Occipital lobe (tissue), 2 donors: ENCODE data around the gene TMEM86B. TPM values are rescaled to one million over a fixed set of nuclear protein-coding genes. Genes with fewer than 3 reads are reported as not detected.
"Not testable (repeated sequence)": the region's sequence is repeated elsewhere in the genome, so short reads cannot be mapped to it uniquely, and the experiment has no call there.

Source experiments
- DNase-seq: peaks from one replicate; lab custom pipeline; 2025; lab: John Stamatoyannopoulos, UW
- total RNA-seq: library from RNA; depleted of rRNA; stranded (reverse); fragments of >200 nt; gene quantifications from one replicate; pipeline ENCODE4 v1.2.3, GENCODE V29; 2014

Gene TMEM86B
- total RNA-seq, 1 donor from 2014 or later: 0.78 TPM

DNA sequence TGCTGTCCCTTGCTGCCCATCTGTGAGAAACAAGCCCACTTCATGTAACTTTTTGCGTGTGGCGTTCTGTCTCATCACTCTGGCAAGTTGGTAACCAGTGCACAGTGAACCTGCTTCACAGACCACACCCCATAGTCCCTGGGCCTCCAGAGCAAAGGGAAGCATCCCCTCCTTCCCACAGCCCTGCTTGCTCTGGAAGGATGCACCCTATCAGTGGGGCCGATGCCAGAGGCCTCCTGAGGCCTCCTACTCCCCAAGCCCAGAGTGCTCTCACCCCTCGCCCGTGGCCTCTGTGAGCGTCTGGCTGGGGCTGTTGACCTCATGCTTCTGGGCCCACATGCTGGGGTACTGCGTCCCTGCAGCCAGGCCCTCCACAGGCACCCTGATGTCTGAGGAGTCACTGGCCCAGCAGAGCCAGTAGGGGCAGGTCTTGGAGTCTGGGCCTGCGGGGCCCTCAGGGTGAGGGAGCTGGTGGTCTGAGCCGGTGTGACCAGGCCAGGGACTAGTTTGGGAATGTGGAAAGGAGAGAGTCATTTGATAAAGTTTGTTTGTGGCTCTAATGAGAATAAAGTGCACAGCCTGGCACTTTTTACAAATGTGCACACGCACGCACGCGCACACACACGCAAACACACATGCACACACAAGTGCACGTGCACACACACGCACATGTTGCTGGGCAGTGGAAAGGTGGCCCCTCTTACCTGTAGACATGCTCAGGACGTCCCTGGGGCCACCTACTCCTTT lies 5.1 kb downstream of the TMEM86B start:
- no peak for DNase-seq

DNA sequence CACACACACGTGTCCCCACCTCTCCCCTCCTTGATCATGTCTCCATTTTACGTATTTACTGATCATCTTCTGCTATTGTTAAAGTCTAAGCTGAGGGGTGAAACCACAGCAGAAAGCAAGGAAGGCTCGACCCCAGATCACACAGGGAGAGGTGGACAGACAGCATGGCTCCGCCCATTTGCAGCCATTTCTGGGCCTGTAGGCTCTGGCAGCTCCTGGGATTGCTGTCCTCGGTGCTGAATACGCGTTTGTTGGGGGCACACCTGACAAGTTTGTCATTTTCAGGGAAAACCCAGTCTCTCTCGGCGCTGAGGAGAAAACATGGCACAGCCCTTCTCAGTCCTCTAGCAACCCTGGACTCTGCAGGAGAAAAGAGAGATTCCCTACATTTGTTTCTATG lies 8.0 kb downstream of the TMEM86B start:
- no peak for DNase-seq

DNA sequence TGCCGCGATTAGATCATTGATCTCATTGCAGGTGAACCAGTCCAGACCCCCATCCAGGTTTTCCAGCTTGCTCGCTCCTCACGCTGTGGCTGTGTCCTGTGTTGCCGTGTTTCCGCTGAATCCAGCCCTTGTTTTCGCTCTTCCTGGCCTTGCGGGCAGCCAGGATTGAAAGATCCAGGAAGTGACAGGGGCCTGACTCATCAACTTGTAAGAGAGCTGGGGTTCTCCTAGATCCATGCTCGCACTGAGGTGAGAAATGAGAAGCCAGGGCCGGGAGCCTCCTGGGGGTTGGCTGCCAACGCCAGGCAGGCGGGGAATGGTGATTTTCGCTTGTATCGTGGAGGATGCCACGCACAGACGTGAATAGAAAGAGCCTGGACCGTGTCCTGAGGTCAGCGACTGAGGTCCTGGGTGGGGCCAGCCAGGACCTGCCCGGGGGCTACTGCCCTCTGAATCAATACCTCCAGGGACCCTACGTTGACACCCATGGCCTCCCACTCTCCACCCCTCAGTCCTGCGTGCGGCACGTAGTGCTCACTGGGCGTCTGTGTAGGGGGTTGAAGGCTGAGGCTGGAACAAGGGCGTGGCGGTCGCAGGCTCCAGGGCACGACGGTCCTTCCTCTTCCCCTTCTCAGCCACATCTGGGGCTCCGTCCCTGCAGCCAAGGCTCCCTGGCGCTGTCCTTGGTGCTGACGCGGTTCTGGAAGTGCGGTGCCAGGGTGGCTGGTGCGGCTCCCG lies 11.9 kb downstream of the TMEM86B start:
- DNase-seq: peak; percentile 84

DNA sequence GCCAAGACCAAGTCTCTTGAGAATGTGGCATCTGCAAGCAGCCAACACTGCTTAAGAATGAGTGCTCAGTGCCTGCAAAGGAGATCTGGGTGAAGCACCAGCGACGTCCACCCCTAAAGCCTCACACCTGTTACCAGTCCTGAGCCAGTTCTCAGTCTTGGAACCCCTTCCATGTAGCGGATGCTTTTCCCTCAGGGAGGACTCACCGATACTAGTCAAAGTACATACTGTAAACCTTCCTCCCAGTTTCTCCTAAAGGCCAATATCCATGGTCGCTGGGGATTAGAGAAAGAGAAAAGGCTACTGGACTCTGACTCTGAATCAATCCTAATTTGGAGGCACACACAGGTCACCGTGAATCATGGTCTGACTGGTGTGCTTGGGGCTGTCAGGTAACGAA lies 15.0 kb downstream of the TMEM86B start:
- no peak for DNase-seq

DNA sequence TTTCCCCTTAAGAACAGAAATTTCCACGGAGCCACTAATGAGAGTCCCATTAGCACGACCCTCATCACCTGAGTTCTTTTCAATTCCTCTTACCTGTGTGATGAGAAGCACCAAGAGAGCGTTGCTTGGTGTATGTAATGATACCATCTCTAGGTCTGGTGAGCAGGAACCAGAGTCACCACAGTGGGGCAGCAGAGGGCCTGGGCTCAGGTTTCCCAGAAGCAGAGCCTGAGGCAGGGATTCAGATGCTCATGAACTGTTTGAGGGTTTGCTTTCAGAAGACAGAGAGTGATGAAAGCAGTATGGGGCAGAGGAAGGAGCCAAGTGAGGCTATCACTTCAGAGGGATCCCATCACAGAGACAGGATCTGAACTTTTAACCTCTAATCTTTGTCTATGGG lies 16.1 kb downstream of the TMEM86B start:
- no peak for DNase-seq

DNA sequence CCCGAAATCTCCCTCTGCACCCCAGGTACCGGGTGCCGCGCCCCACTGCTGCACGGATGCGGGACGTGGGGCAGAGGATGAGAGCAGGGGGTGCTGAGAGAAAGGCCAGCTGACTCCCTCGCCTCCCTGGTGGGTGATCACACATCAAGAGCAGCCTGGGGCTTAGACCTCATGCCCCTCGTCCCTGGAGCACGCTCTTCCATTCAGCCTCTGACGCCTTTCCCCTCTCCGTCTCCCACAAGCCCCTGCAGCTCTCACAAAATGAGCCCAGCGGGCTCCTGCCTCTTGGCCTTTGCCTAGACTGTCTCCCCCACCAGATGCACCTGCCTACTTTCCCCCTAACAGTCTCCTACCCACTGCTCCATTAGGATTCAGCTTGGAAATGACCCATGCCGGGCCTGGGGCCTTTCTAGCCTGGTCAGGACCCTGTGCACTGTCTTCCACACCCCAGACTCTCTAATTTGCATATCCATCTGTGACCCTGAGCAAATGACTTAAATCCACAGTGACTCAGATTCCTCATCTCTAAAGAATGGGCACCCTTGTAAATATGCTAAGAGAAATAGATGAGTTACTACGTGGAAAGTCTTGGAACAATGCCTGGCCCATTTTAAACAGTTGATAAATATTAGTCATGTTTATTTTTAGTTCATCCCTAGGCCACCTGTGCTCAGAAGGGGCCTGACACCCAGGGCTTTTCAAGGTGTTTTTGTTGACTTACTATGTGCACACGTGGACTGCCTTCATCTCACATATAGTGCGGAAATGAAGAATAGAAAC lies 18.7 kb downstream of the TMEM86B start:
- DNase-seq: no peak

DNA sequence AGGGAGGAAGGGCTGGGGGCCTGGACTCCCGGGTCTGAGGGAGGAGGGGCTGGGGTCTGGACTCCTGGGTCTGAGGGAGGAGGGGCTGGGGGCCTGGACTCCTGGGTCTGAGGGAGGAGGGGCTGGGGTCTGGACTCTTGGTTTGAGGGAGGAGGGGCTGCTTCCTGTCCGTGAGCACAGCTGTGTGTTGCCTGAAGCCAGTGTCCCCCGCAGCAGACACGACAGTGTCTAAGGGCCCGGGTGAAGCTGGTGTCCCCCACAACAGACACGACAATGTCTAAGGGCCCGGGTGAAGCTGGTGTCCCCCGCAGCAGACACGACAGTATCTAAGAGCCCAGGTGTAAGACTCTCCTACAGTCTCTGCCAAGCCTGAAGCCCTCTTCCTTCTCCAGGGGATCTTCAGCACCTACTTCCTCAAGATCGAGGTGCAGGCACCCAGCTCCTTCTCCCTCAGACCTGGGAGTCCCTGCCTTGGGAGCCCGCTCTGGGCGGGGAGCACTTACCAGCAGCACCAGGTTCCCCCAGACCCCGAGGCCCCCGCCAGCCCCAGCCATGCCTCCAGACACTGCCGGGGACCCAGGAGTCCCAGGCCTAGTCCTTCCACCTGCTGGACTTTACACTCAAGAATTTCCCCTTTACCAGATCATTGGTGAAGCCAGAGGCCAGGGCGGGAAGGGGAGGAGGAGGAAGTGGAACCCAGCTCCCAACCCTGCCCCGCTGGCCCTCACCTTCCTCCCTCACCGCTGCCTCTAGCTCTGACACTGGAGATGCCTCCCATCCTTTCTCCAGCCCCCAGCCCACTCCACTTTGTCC lies 19.5 kb downstream of the TMEM86B start, which contains the start of gene PTPRH:
TSS of gene PTPRH (minus strand) at position 622 of the 813 bp plus-strand sequence. CDS start at position 554, 68 bp downstream.
- no peak for DNase-seq

DNA sequence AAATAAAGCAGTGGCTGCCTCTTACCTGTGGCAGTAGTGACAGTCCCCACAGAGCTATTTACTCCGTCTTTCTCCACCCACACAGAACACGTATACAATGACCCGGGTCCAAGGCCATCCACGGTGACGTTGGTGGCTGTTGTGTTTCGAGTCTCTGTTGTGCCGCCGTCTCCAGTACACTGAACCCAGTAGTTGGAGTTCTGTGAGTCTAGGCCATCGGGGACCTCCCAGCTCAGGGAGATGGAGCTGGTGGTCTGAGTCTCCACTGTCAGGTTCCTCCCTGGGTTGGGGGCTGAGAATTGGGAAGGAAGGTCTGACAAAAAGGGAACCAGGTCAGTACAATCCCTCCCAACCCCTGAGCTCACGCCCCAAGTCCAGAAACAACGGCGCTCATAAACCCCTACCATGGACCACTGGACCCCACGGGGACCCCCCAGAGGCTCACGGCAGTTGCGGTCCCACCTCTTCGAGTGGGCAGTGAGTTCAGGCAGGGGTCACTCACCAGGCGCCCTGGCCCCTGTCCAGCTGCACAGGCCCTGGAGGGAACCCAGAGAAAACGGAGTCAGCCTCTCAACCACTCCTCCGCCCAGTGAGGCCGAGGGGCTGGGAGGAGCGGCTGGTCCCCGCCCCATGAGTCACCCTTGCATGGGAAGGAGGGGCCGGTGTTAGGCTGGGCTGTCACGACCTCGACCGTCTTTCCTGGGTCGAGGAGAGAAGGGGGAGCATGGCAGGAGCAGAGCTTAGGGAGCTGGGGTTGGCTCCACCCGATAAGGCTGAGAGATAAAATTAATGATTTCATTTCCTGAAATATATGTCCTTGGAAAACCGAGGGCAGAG lies 21.7 kb downstream of the TMEM86B start:
- DNase-seq: peak; percentile 54

DNA sequence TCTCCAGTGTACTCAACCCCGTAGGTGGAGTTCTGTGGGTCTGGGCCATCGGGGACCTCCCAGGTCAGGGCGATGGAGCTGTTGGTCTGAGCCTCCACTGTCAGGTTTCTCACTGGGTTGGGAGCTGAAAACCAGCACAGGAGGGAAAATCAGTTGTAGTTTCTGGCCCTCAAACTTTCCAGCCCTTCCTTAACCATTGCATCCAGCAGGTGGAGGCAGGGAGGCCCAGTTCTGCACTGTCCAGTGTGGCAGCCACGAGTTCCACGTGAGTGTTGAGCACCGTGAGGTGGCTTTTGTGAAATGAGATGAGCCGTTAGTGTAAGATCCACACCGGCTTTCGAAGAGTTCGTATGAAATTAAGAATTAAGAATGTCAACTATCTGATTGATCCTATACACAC lies 26.4 kb downstream of the TMEM86B start:
- DNase-seq: not testable (repeated sequence)

DNA sequence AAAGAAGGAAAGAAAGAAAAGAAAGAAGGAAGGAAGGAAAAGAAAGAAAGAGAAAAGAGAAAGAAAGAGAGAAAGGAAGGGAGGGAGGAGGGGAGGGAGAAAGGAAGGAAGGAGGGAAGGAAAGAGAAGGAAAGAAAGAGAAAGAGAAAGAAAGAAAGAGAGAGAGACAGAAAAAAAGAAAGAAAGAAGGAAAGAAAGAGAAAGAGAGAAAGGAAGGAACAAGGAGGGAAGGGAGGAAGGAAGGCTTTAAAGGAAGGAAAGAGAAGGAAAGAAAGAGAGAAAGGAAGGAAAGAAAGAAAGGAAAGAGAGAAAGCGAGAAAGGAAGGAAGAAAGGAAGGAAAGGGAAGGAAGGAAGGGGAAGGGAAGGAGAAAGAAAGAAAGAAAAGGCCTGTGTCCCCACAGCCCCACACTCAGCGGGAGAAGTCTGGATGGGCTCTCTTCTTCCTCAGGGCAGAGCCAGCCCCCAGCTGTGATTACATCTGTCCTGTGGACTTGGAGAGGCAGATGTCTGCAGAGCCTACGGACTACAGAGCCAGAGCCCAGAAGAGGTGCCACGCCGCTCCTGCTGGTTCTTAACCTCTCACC lies 28.9 kb downstream of the TMEM86B start:
- no peak for DNase-seq

DNA sequence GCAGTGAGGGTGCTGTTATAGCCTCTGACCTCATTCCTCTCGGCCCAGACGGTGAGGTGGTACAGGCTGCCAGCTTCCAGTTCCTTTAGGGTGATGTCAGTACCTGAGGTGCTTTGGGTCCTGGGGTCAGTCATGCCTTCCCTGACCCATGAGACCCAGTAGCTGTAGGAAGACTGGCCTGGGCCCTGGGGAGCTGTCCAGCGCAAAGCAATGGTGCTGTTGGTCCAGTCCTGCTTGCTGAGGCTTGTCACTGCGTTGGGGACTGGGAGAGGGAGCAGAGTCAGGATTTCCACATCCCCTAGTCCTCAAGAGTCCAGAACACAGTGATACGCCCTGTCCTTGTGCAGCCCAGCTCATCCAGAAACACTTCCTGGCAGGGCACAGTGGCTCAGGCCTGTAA lies 29.9 kb downstream of the TMEM86B start:
- DNase-seq: no peak

DNA sequence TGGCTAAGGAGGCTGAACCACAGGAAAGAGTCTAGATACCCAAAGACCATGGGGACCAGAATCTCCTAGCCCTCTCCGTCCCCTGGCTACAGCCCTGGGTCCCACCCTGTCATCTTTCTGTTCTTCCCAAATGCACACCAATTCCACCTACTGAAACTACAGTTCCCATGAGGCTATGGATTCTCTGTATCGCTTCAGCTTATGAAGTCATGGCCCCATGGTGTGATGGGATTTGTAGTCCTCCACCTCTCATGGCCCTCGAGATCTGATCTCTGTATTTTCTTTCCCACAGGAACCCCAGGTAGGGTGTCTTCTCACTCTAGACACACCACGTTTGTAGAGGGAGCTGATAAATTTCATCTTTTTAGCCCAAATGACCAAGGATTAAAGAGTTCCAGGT lies 31.0 kb downstream of the TMEM86B start:
- no peak for DNase-seq

DNA sequence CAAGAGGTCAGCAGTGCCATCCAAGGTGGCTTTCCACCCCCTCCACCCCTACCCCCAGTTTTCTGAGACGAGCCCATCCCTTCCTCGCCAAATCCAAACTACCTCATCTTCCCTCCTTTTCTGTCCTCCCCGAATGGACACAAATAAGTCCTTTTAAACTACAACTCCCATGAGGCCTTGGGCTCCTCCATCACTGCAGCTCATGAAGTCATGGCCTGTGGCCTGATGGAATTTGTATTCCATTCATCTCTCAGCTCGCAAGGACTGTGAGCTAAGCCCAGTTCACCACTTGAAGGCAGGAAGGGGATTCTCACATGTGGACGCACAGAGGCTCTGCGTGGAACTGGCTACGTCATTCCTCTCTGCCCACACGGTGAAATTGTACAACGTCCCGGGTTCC lies 31.8 kb downstream of the TMEM86B start:
- DNase-seq: no peak

DNA sequence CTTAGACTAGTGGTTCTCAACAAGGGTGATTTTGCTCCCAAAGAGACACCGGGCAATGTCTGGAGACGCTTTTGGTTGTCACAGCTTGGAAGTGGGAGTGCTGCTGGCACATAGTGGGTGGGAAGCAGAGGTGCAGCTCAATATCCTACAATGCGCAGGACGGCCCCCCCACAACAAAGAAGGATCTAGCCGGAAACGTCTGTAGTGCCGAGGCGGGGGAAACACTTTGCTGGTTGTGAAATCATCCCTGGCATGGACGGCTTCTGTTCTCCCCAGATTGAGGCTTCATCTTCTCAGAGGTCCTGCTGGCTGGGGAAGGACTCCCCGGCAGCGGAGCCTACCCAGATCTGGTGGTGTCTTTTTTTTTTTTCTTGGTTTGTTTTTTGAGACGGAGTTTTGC lies 35.1 kb downstream of the TMEM86B start:
- DNase-seq: peak; percentile 69

DNA sequence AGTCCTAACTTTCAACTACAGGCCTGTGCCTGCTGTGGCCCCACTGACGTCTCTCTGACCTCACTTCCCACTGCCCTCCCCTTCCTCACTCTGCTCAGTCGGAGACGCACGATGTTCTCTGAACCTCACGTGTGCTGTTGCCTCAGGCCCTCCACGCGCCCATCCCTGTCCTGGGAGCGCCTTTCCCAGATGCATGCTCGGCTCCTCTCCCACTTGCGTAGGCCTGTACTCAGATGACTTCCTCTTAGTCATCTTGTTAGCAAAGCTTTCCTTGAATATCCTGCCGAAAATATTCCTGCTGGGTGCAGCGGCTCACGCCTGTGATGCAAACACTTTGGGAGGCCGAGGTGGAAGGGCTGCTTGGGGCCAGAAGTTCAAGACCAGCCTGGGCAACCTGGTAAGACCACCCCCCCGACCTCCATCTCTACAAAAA lies 39.1 kb downstream of the TMEM86B start:
- peak; percentile 76 for DNase-seq

DNA sequence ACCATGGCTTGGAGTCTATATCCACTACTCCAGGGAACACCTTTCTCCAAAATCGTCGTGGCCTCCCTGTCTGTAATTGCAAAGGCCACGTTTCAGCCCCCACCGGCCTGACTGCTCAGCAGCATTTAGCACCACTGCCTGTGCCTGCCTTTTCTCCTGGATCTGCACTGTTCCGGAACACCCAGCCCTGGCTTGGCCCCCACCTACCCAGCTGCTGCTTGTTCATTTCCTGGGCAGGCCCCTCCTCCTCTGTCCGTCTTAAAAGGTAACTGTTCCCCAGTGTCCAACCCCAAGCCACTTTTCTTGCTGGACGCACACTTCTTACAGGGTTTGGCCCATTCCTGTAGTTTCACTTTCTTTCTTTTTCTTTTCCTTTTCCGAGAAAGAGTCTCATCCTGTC lies 39.9 kb downstream of the TMEM86B start:
- no peak for DNase-seq

DNA sequence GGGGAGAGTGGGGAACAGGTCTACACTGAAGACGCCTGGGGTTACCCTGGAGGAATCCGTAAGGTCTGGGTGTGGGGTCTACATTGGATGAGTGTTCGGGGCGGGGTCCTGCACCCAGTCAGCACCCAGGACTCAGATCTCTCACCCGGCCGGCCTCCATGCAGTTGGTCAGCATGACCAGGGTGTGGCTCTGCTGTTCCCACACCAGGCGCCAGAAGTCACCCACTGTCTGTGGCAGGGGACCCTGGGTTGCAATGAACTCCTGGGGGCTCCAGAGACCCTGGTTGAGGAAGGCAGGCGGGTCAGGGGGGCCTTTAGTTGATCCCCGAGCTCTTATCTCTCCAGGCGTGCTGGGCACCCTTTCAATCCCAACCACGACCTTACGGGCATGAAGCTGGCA lies 42.5 kb downstream of the TMEM86B start:
- no peak for DNase-seq

DNA sequence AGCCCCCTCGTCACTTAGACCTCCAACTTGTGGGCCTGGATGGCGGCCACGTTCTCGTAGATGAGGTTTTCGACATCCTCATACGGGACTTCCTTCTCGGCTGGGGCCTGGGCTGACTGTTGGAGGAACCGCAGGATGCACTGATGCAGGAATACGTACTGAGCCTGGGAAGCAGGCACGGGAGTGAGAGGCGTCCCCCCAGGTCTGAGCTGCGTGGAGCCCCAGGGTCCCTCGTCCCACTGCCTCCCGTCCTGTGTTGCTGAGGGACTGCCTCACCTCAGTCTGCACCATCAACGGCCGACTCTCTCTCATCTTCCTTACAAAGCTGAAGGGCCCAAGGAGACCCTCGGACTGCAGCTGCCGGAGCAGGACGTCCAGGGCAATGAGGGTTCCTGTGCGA lies 46.8 kb downstream of the TMEM86B start:
- no peak for DNase-seq

DNA sequence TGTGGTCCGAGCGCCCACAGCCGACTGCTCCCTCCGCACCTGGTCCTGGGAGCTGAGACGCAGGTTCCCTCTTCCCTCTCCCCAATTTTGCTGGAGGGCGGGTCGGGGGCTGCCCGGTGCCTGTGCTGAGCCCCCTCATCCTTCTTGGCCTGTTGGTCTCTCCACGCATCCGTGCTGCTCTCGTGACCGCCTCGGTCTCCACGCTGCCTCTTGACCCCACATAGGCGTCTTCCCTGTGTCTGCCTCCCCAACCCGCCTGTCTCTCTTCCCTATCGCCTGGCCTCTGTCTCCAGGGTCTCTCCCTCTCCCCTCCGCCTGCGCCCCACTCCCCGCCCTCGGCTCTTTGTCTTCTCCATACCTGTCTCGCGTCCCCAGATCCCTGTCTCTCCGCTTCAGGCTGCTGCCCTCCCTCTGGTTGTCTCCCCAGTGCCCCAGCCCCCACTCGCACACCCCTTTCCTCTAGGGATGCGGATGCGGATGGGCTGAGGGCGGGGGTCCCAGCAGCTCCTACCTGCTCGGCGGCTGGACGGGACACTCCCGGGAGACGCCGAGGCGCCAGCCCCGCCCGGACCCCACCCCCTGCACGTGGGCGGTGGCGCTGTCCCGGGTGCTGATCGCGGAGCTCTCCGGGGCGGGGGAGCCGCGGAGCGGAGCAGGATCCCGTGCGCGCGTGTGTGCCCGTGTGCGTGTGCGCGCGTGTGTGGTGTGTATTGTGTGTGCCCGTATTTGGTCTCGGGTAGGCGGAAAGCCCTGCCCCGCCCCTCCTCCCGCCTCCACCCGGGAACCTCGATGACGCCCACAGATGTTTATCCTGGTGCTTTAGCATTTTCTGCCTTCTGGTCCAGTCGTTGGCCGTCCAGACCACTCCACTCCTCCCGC lies 48.7 kb downstream of the TMEM86B start, which contains the start of gene SYT5:
TSS of gene SYT5 (minus strand) at position 684 of the 879 bp plus-strand sequence. CDS start 1,248 bp downstream, outside the sequence.
- DNase-seq: peak; percentile 13
